Measurements from ENCODE around the gene KCNH1. TPM values are rescaled to one million over a fixed set of nuclear protein-coding genes. Genes with fewer than 3 reads are reported as not detected.

KCNH1 gene
- total RNA-seq, 1 experiment from 2014 or later = 0.17 TPM

DNA sequence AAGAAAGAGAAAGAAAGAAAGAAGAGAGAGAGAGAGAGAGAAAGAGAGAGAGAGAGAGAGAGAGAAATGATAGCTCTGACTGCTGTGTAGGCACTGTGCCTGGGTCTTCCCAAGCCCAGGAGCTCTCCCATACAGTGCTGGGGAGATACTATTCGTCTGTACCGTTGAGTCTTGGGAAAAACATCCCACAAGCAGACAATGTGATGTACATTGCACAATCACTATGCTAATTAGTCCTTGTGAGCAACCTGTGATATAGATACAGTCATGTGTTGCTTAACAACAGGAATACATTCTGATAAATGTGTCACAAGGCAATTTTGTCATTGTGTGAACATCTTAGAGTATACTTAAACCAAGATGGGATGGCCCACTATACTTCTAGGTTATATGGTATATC, 424.2 kb downstream of the KCNH1 start:
- H3K27ac Mint-ChIP-seq = no peak overlapping the region
- no peak for DNase-seq (ENCODE audit: low spot score)
- CTCF ChIA-PET = no interaction called here
- POLR2A ChIA-PET = no interaction called here
- H3K27me3 Mint-ChIP-seq (ENCODE audit: low read depth) = no peaks in the 10 kb centered on the region
- H3K9me3 Mint-ChIP-seq = no peaks in the 10 kb centered on the region
- no peaks in the 10 kb centered on the region for H3K36me3 Mint-ChIP-seq
- H3K4me3 Mint-ChIP-seq = no peak overlapping the region
- ATAC-seq = no peak
- TF ChIP-seq TP53 (CRISPR knock-in tag; IDR thresholded peaks at IDR 0.05) (no peak), ZBTB21 (CRISPR knock-in tag; IDR thresholded peaks at IDR 0.05; ENCODE audit: borderline replicate concordance) (no peak), ETV6 (CRISPR knock-in tag; IDR thresholded peaks at IDR 0.05) (no peak), GABPB1 (CRISPR knock-in tag; IDR thresholded peaks at IDR 0.05) (no peak), ATF1 (CRISPR knock-in tag; IDR thresholded peaks at IDR 0.05) (no peak), RORB (CRISPR knock-in tag; IDR thresholded peaks at IDR 0.05) (no peak), NFATC4 (CRISPR knock-in tag; IDR thresholded peaks at IDR 0.05) (no peak)
- TF ChIP-seq, protein P1, sequence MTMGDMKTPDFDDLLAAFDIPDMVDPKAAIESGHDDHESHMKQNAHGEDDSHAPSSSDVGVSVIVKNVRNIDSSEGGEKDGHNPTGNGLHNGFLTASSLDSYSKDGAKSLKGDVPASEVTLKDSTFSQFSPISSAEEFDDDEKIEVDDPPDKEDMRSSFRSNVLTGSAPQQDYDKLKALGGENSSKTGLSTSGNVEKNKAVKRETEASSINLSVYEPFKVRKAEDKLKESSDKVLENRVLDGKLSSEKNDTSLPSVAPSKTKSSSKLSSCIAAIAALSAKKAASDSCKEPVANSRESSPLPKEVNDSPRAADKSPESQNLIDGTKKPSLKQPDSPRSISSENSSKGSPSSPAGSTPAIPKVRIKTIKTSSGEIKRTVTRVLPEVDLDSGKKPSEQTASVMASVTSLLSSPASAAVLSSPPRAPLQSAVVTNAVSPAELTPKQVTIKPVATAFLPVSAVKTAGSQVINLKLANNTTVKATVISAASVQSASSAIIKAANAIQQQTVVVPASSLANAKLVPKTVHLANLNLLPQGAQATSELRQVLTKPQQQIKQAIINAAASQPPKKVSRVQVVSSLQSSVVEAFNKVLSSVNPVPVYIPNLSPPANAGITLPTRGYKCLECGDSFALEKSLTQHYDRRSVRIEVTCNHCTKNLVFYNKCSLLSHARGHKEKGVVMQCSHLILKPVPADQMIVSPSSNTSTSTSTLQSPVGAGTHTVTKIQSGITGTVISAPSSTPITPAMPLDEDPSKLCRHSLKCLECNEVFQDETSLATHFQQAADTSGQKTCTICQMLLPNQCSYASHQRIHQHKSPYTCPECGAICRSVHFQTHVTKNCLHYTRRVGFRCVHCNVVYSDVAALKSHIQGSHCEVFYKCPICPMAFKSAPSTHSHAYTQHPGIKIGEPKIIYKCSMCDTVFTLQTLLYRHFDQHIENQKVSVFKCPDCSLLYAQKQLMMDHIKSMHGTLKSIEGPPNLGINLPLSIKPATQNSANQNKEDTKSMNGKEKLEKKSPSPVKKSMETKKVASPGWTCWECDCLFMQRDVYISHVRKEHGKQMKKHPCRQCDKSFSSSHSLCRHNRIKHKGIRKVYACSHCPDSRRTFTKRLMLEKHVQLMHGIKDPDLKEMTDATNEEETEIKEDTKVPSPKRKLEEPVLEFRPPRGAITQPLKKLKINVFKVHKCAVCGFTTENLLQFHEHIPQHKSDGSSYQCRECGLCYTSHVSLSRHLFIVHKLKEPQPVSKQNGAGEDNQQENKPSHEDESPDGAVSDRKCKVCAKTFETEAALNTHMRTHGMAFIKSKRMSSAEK (CRISPR knock-in tag; IDR thresholded peaks at IDR 0.05; ENCODE audit: borderline replicate concordance) = no peak
- TF ChIP-seq, protein P2, sequence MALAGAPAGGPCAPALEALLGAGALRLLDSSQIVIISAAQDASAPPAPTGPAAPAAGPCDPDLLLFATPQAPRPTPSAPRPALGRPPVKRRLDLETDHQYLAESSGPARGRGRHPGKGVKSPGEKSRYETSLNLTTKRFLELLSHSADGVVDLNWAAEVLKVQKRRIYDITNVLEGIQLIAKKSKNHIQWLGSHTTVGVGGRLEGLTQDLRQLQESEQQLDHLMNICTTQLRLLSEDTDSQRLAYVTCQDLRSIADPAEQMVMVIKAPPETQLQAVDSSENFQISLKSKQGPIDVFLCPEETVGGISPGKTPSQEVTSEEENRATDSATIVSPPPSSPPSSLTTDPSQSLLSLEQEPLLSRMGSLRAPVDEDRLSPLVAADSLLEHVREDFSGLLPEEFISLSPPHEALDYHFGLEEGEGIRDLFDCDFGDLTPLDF (CRISPR knock-in tag; IDR thresholded peaks at IDR 0.05) = no peak
- TF ChIP-seq, protein P3, sequence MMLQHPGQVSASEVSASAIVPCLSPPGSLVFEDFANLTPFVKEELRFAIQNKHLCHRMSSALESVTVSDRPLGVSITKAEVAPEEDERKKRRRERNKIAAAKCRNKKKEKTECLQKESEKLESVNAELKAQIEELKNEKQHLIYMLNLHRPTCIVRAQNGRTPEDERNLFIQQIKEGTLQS (CRISPR knock-in tag; conservative IDR thresholded peaks at IDR 0.05) = no peak
- TF ChIP-seq, protein P4, sequence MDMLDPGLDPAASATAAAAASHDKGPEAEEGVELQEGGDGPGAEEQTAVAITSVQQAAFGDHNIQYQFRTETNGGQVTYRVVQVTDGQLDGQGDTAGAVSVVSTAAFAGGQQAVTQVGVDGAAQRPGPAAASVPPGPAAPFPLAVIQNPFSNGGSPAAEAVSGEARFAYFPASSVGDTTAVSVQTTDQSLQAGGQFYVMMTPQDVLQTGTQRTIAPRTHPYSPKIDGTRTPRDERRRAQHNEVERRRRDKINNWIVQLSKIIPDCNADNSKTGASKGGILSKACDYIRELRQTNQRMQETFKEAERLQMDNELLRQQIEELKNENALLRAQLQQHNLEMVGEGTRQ (CRISPR knock-in tag; IDR thresholded peaks at IDR 0.05) = no peak
- H3K4me1 Mint-ChIP-seq = peaks cover 6% of the 10 kb centered on the region

DNA sequence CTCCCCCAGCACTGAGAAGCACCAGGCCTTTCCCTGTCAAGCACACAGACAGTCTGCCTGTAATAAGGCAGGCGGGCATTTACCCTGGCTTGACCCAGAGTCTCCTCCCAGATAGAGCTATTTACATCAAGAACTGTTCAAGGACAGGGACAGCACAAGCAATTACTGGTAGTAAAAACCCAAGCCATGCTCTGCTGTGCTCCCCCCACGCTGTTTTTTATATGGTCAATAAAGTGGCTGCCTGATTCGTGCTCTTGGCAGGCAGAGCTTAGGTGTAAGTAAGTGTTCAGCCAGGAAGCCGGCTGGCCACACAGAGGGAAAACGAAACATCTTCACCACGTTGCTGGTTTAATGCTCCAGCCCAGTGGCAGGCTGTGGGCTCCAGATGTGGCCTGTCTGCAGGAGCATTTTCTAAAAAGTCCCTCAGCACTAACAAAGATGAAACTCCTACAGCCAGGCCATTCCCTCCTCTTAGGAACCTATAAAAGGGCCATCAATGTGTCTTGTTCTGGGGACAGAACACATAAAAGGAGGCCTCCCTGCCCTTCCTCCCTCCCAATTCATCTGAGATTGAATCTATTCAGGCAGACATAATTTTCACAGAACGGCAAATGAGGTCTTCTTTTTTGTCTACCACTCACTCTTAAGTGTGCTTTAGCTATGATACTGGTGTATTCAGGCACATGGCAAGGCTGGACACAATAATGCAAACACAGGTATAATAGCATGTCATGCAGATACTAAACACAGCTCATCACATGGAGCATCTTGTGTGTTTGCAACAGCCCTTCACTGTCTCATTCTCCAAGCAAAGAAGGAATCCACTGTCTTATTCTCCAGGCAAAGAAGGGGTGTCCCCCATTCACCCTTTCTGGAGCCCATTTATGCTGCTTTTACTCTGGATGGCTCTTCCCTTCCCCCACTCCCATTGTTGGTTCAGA, 426.4 kb downstream of the KCNH1 start:
- ATAC-seq = no peak
- Mint-ChIP-seq H3K27me3 (ENCODE audit: low read depth) (no peaks in the 10 kb centered on the region), H3K4me1 (peaks cover 11% of the 10 kb centered on the region), H3K36me3 (no peaks in the 10 kb centered on the region), H3K9me3 (no peaks in the 10 kb centered on the region), H3K4me3 (no peak overlapping the region), H3K27ac (no peak overlapping the region)
- ChIA-PET POLR2A (no interaction called here), CTCF (no interaction called here)
- DNase-seq (ENCODE audit: low spot score) = no peak
- TF ChIP-seq, protein P5, sequence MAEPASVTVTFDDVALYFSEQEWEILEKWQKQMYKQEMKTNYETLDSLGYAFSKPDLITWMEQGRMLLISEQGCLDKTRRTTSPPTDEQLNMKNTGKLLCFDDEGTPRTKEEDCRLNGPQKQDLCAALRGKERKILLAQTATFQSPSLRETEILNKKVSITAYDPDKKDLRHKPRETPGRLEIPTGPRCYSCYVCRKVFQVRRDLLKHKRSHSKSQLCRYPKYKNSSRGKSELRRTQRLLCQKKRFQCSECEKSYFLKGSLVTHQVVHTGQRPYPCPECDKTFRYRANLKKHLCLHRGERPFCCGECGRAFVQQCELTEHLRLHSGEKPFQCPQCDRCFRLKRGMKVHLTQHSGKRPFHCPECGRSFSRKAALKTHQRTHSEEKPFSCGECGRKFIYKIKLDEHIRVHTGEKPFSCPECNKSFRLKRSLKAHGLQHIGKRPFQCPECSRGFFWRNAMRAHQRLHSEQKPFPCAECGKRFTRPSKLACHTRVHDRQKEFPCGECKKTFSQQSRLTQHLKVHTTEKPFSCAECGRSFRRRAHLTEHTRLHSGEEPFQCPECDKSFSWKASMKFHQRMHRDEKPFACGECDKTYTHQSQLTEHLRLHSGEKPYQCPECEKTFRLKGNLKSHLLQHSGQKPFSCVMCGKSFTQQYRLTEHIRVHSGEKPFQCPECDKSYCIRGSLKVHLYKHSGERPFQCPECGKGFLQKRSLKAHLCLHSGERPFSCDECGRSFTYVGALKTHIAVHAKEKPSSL (CRISPR knock-in tag; conservative IDR thresholded peaks at IDR 0.05) = no peak
- TF ChIP-seq, protein P6, sequence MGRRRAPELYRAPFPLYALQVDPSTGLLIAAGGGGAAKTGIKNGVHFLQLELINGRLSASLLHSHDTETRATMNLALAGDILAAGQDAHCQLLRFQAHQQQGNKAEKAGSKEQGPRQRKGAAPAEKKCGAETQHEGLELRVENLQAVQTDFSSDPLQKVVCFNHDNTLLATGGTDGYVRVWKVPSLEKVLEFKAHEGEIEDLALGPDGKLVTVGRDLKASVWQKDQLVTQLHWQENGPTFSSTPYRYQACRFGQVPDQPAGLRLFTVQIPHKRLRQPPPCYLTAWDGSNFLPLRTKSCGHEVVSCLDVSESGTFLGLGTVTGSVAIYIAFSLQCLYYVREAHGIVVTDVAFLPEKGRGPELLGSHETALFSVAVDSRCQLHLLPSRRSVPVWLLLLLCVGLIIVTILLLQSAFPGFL (CRISPR knock-in tag; IDR thresholded peaks at IDR 0.05; ENCODE audit: borderline replicate concordance) = no peak
- TF ChIP-seq NFYB (CRISPR knock-in tag; conservative IDR thresholded peaks at IDR 0.05; ENCODE audit: low read depth) (no peak), MYBL2 (CRISPR knock-in tag; IDR thresholded peaks at IDR 0.05) (no peak), PRRX2 (CRISPR knock-in tag; IDR thresholded peaks at IDR 0.05) (no peak), NR1H2 (CRISPR knock-in tag; IDR thresholded peaks at IDR 0.05) (no peak)
- TF ChIP-seq, protein P7, sequence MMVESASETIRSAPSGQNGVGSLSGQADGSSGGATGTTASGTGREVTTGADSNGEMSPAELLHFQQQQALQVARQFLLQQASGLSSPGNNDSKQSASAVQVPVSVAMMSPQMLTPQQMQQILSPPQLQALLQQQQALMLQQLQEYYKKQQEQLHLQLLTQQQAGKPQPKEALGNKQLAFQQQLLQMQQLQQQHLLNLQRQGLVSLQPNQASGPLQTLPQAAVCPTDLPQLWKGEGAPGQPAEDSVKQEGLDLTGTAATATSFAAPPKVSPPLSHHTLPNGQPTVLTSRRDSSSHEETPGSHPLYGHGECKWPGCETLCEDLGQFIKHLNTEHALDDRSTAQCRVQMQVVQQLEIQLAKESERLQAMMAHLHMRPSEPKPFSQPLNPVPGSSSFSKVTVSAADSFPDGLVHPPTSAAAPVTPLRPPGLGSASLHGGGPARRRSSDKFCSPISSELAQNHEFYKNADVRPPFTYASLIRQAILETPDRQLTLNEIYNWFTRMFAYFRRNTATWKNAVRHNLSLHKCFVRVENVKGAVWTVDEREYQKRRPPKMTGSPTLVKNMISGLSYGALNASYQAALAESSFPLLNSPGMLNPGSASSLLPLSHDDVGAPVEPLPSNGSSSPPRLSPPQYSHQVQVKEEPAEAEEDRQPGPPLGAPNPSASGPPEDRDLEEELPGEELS (CRISPR knock-in tag; IDR thresholded peaks at IDR 0.05) = no peak
